Measurements from ENCODE around the gene ART3.
"Not testable (repeated sequence)": the region's sequence is repeated elsewhere in the genome, so short reads cannot be mapped to it uniquely, and the experiment has no call there.

Gene ART3, protein sequence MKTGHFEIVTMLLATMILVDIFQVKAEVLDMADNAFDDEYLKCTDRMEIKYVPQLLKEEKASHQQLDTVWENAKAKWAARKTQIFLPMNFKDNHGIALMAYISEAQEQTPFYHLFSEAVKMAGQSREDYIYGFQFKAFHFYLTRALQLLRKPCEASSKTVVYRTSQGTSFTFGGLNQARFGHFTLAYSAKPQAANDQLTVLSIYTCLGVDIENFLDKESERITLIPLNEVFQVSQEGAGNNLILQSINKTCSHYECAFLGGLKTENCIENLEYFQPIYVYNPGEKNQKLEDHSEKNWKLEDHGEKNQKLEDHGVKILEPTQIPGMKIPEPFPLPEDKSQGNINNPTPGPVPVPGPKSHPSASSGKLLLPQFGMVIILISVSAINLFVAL

DNA sequence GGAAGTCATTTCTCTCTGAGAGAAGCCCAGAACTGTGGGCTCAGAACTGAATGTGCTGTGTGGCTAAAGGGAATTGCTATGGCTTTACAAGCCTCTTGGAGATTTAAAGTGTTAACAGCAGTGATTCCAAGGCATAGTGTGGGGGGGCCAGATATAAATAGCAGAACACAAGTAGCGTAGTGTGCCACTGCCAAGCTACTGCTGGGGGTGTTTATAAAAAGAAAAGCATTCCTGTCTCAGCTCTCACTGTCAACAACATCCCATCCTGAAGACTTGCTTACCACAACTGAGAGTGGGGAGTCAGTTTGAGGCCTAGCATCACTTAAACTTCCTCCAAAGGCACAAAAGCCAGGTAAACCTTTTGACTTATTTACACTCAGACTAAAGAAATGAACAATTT is at the start of gene ART3:
Gene ART3, plus strand, starts transcription at position 242 of the 400 bp plus-strand sequence. CDS start 1,181 bp downstream, outside the sequence.
- no peak for DNase-seq (ENCODE audit: low read depth in 2 of 2, low spot score in 1 of 2)

DNA sequence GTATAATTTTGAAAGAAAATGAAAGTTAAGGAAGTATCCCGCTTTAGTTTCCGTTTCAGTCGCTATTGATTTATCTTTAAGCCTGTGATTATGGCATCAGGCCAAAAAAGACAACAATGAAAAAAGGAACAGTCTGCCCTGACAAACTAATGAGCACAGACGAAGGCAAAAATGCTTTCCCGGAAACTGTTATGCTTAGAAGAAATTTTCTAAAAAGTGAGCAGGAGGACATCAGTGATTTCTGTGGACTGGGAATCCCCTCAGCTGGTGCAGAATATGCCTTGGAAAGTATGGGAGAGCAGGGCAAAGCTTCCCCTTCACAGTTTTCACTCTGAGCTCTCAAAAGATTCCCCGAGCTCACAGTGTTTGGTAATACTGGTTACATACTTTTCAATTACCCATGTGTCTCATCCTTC is 46.2 kb upstream of the ART3 start:
- DNase-seq (ENCODE audit: low read depth in 2 of 2, low spot score in 1 of 2): no peak

GRCh38 chr4:76029300-76029699 is 45.2 kb upstream of the ART3 start:
- no peak for DNase-seq (ENCODE audit: low read depth in 2 of 2, low spot score in 1 of 2)

DNA sequence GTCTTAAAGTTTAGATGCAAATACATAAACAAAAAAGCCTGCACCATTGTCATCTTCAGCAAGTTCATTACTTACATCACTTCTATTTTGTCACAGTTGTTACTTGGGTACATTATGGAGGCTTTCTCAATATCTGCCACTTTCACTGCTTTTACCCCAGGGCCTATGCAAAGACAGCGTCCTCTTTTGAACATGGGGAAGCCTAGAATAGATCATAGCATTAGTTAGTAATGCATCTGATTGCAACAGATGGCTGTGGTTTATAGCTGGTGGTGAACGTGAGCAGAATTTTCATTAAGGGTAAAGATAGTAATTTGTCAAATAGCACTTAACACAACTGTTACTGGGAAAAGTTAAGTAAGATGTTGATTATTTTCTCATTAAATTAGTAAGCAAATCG is 39.4 kb upstream of the ART3 start:
- no peak for DNase-seq (ENCODE audit: low read depth in 2 of 2, low spot score in 1 of 2)

- no peak for DNase-seq (ENCODE audit: low read depth in 2 of 2, low spot score in 1 of 2)
Measured at GRCh38 chr4:76035799-76036380, 38.6 kb upstream of the ART3 start, which contains the start of gene CXCL11. TSS of gene CXCL11 (minus strand) at chr4:76036070. CDS start at chr4:76035987, 83 bp downstream.

DNA sequence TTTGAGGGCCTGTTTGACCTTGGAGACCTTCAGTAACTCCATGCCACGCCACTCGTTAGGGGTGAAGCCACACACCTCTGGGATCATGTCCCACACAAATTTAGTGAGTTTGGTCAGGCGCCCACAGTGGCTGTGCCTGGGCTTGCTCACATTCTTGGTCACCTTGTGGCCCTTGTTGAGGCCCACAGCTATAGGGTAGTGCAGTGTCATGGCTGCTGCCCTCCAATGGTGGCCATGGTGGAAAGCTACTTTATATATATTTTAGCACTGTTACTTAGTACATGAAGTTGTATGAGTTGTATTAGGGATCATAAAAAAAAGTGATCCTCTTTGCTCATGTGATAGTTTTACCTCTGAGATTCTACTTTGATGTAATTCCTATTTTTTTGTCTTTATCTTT is 37.7 kb upstream of the ART3 start:
- DNase-seq (ENCODE audit: low read depth in 2 of 2, low spot score in 1 of 2): no peak

- DNase-seq (ENCODE audit: low read depth in 2 of 2, low spot score in 1 of 2): not testable (repeated sequence)
Measured at GRCh38 chr4:76042241-76042998, 32.1 kb upstream of the ART3 start.

DNA sequence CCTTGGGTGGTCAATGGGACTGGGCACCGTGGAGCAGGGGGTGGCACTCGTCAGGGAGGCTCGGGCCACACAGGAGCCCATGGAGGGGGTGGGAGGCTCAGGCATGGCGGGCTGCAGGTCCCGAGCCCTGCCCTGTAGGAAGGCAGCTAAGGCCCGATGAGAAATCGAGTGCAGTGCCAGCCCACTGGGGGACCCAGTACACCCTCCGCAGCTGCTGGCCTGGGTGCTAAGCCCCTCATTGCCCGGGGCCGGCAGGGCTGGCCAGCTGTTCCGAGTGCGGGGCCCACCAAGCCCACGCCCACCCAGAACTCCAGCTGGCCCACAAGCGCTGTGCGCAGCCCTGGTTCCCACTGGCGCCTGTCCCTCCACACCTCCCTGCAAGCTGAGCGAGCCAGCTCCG is 31.2 kb upstream of the ART3 start:
- DNase-seq (ENCODE audit: low read depth in 2 of 2, low spot score in 1 of 2): not testable (repeated sequence)

DNA sequence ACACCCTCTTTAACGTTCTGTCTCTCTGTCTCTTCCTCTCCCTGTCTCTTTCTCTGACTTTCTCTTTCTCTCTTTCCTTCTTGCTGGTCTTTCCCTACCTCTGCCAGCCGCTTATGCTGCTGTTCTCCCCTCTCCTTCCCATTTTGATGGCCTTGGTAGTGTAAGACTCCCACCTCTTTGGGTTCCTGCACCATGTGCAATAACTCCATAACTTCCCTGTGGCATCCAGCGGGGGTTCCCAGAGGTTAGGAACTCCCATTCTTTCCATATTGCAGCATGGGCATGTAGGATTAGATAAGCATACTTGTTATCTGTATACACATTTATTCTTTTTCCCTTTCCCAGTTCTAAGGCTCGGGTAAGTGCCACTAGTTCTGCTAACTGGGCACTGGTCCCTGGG is 29.8 kb upstream of the ART3 start:
- not testable (repeated sequence) for DNase-seq (ENCODE audit: low read depth in 2 of 2, low spot score in 1 of 2)

DNA sequence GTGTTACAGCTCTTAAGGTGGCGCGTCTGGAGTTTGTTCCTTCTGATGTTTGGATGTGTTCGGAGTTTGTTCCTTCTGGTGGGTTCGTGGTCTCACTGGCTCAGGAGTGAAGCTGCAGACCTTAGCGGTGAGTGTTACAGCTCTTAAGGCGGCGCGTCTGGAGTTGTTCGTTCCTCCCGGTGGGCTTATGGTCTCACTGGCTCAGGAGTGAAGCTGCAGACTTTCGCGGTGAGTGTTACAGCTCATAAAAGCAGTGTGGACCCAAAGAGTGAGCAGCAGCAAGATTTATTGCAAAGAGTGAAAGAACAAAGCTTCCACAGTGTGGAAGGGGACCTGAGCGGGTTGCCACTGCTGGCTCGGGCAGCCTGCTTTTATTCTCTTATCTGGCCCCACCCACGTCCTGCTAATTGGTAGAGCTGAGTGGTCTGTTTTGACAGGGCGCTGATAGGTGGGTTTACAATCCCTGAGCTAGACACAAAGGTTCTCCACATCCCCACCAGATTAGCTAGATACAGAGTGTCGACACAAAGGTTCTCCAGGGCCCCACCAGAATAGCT is 24.6 kb upstream of the ART3 start:
- not testable (repeated sequence) for DNase-seq (ENCODE audit: low read depth in 2 of 2, low spot score in 1 of 2)

DNA sequence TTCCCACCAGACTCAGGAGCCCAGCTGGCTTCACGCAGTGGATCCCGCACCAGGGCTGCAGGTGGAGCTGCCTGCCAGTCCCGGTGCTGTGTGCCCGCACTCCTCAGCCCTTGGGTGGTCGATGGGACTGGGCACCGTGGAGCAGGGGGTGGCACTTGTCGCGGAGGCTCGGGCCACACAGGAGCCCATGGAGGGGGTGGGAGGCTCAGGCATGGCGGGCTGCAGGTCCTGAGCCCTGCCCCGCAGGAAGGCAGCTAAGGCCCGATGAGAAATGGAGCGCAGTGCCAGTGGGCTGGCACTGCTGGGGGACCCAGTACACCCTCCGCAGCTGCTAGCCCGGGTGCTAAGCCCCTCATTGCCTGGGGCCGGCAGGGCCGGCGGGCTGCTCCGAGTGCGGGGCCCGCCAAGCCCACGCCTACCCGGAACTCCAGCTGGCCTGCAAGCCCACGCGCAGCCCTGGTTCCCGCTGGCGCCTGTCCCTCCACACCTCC is 23.9 kb upstream of the ART3 start:
- DNase-seq (ENCODE audit: low read depth in 2 of 2, low spot score in 1 of 2): not testable (repeated sequence)

DNA sequence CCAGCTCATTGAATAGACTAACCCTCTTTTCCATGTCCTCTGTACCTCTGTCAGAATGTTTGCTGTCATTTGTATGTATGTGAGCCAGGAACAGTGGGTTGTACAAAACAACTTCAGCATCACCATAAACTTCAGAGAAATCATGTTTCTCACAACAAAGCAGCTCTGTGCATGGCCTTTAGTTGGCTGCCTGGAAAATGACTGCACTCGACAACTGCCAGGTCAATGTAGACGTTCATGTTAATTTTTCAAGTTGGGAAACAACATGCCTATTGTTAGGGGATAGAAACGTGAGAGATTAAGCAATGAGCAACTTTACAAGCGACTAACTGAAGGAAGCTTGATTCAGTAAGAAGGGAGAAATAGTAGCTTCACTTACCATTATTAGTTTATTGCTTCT is 20.8 kb upstream of the ART3 start:
- DNase-seq (ENCODE audit: low read depth in 2 of 2, low spot score in 1 of 2): no peak

GRCh38 chr4:76055016-76055415 is 19.5 kb upstream of the ART3 start:
- DNase-seq (ENCODE audit: low read depth in 2 of 2, low spot score in 1 of 2): no peak

DNA sequence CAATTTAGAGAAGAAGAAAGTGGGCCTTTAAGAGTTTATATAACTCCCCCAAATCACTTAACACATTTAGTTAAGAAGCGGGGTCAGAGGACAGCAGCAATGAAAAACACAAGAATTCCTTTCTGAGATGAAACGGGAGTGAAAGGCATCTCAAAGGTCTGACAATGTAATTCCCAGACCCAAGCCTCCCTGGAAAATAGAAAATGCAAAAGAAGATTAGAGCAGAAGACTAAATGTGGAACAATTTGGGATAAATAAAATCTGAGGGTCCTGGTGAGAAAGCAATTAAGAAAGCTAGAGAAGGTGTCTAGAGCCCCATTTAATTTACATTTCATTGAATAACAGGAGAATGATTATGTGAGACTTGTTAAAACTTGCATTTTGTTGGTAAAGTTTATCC is 19.1 kb upstream of the ART3 start:
- DNase-seq (ENCODE audit: low read depth in 2 of 2, low spot score in 1 of 2): no peak

DNA sequence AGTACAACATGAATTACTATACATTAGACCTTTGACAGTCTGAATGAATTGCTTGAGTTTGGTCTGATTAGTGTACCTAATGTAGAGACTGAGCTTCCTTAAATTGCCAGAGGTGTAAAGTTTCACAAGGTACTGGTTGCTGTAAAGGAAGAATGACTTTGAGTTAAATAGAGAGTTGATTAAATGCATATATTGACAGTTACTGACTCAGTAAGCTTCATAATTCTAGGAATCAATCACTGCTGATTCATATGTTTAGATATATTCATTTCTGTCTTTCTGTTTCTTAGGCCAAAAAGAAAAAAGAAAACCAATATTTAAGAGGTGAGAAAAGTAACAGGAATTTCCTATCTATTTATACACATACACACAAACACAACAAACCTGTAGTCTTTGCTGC is 16.2 kb upstream of the ART3 start:
- DNase-seq (ENCODE audit: low read depth in 2 of 2, low spot score in 1 of 2): no peak

DNA sequence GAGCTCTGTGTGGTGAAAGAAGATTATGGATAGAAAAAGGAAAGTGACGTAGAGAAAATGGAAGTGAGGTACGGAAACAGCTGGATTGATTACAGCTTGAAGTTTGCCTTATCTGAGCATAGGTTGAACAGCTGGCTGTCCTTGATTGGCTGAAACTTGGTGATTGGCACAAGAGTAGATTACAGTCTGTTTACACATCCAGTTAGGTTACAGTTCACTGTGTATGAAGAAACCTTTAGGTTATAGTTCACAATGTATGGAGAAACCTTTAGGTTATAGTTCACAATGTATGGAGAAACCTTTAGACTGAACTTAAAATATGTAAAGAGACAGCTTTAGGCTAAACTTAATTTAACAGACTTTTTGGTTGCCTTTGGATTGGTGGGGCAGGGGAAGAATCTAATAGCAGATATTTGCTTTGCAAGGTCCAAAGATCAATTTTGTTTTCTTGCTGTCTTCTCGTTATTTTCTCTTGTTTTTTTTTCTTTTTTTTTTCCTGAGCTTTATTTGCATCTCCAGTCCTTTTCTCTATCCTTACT is 15.6 kb upstream of the ART3 start:
- no peak for DNase-seq (ENCODE audit: low read depth in 2 of 2, low spot score in 1 of 2)

DNA sequence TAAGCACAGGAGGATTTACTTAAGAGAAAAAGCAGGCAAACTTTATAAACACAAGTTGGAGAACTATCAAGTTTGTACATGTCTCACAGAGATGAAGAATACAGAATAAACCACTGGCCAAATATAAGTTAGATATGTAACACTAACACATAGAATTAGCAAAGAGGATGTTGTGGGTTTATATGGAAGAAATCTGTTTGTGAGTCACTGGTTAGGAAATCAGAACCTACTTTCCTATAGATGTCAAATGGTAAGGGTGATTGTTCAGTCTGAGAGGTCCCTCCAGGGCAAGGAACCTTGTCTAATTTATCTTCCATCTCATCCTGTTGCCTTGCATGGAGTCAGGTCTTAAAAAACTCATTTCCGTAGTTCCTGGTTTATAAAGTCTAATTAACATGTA is 14.8 kb upstream of the ART3 start:
- no peak for DNase-seq (ENCODE audit: low read depth in 2 of 2, low spot score in 1 of 2)

DNA sequence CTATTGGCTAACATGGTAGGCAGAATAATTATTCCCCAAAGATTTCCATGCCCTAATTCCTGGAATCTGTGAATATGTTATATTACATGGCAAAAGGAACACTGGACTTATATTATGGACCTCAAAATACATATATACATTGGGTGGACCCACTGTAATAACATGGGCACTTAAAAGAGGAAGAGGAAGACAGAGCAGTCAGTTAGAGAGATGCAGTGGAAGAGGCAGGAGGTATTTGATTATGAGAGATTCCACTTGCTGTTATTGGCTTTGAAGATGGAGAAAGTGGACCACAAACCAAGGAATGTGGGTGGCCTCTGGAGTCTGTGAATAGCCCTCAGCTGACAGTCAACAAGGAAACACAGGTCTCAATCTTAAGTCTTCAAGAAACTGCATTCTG is 14.0 kb upstream of the ART3 start:
- DNase-seq (ENCODE audit: low read depth in 2 of 2, low spot score in 1 of 2): no peak

DNA sequence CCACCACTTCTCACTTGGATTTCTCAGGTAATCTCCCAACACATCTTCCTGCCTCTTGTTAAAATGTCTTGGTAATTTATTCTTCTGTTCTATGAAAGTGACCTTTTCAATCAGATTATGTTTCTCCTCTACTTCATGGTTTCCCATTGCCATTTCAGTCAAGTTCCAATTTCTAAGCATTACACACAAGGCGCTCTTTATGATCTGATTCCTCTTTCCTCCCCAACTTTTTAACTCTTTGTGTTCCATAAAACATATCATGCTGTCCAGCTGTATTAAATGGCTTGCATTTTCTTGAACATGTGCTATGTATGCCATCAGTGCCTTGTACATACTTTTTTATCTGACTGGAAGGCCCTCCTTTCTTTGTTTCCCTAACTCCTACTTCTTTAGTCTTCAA is 13.1 kb upstream of the ART3 start:
- DNase-seq (ENCODE audit: low read depth in 2 of 2, low spot score in 1 of 2): no peak

DNA sequence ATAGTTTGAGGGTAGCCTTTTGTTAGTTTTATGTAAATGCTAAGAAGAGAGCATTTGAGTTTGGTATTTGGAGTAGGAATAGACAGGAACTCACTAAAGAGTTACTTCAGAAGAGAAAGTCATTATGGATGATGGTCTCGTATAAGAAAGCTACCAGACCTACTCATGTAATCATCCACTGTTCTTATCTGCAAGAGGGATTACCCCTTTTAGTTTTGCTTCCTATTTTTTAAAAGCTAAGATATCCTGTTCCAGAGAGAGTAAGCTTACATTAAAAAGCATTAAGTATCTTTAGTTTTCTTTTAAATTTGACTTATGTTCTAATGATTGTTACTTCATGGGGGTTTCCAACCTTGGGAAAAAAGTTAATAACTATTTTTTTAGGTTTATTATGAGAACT is 12.5 kb upstream of the ART3 start:
- DNase-seq (ENCODE audit: low read depth in 2 of 2, low spot score in 1 of 2): no peak

DNA sequence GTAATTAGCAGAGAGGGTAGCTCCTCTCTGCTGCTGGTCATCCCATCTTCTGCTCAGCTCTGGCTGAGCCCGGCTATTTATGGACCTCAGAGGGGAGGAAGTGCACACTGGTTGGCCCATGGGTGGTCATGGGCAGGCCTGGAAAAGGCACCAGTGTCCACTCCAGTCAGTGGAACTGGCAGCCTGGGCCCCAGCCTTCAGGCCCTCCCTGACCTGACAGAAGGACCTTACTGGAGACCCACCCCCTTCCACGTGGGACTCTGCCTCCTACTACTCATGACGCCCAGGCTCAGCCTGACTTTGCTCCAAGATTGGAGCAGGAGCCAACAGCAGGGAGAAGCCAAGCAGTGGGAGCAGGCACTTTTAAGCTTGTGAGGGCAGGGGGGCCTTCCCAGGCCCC is 8.0 kb upstream of the ART3 start:
- DNase-seq (ENCODE audit: low read depth in 2 of 2, low spot score in 1 of 2): no peak

Measured in stimulated activated CD8-positive, alpha-beta memory T cell treated with anti-CD3 and anti-CD28 coated beads, Interleukin-4, amount 100 ng/mL, for 4 hours (primary cell).